Neural cell (in vitro differentiated cells): ENCODE data around the gene ERP44. TPM values are rescaled to one million over a fixed set of nuclear protein-coding genes. Genes with fewer than 3 reads are reported as not detected.

Experiments used
- H2AFZ ChIP-seq: fragments of 200-600, 300-800 bp; sonication (generic), shearing (Covaris generic); 2 replicates; pipeline ENCODE4 v1.6.0; 2014; ENCODE audit warnings: low read depth, mild to moderate bottlenecking, antibody characterized with exemption, low read length, moderate library complexity
- H3F3A ChIP-seq: fragments of 200-600 bp; shearing (Covaris generic); 2 replicates; pipeline ENCODE4 v1.6.1; 2016; ENCODE audit warnings: mild to moderate bottlenecking, moderate library complexity, mixed read lengths, antibody characterized with exemption, low read length; ENCODE audit not compliant: insufficient read depth, poor library complexity, severe bottlenecking
- H3K27ac ChIP-seq: fragments of 200-600, 300-800 bp; sonication (generic), shearing (Covaris generic); 2 replicates; pipeline ENCODE4 v1.5.1; 2014; ENCODE audit warnings: mild to moderate bottlenecking, low read length, moderate library complexity
- H3K27me3 ChIP-seq: fragments of 300-800, 200-600 bp; sonication (generic), shearing (Covaris generic); 2 replicates; pipeline ENCODE4 v1.6.0; 2014; ENCODE audit warnings: mild to moderate bottlenecking, low read depth, low read length, moderate library complexity; ENCODE audit not compliant: insufficient read depth
- H3K36me3 ChIP-seq: fragments of 300-800, 200-600 bp; sonication (generic), shearing (Covaris generic); 2 replicates; pipeline ENCODE4 v1.5.1; 2014; ENCODE audit warnings: mild to moderate bottlenecking, antibody characterized with exemption, low read length, moderate library complexity; ENCODE audit not compliant: insufficient read depth
- H3K4me2 ChIP-seq: fragments of 300-800, 200-600 bp; sonication (generic), shearing (Covaris generic); 2 replicates; pipeline ENCODE4 v1.6.0; 2014; ENCODE audit warnings: mild to moderate bottlenecking, low read length
- H3K4me3 ChIP-seq: fragments of 300-800, 200-600 bp; sonication (generic), shearing (Covaris generic); 2 replicates; pipeline ENCODE4 v1.5.1; 2014; ENCODE audit warnings: mild to moderate bottlenecking, low read length, moderate library complexity
- H3K79me2 ChIP-seq: fragments of 200-600 bp; shearing (Covaris generic); replicated peaks from 2 replicates; pipeline ENCODE4 v1.6.0; 2014; ENCODE audit warnings: mild to moderate bottlenecking, low read length, moderate library complexity; ENCODE audit not compliant: insufficient read depth
- H3K9ac ChIP-seq: fragments of 300-800, 200-600 bp; sonication (generic), shearing (Covaris generic); 2 replicates; pipeline ENCODE4 v1.6.1; 2016; ENCODE audit warnings: mild to moderate bottlenecking, low read length, mixed read lengths
- H3K9me2 ChIP-seq: fragments of 200-600 bp; shearing (Covaris generic); 2 replicates; pipeline ENCODE4 v1.6.1; 2016; ENCODE audit warnings: mild to moderate bottlenecking, low read length, mixed read lengths; ENCODE audit not compliant: insufficient read depth
- H3K9me3 ChIP-seq: fragments of 200-600, 300-800 bp; sonication (generic), shearing (Covaris generic); 2 replicates; pipeline ENCODE4 v1.6.1; 2016; ENCODE audit warnings: mild to moderate bottlenecking, mixed run types, low read length, moderate library complexity, mixed read lengths
- H4K20me1 ChIP-seq: fragments of 200-600 bp; shearing (Covaris generic); 2 replicates; pipeline ENCODE4 v1.6.1; 2016; ENCODE audit warnings: mild to moderate bottlenecking, mixed run types; ENCODE audit not compliant: insufficient read depth
- EP300 ChIP-seq: fragments of 450-650 bp; conservative IDR thresholded peaks from 2 replicates; pipeline ENCODE4 v1.6.1; 2014; ENCODE audit warnings: antibody characterized with exemption, mild to moderate bottlenecking, moderate library complexity; ENCODE audit not compliant: poor library complexity, severe bottlenecking
- EZH2 ChIP-seq: fragments of 200-600, 300-800 bp; shearing (Covaris generic), sonication (generic); IDR thresholded peaks from 2 replicates; pipeline ENCODE4 v1.6.1; 2014; ENCODE audit warnings: antibody characterized with exemption, low read length, borderline replicate concordance, mild to moderate bottlenecking; ENCODE audit not compliant: insufficient read depth, poor library complexity, severe bottlenecking
- MXI1 ChIP-seq: fragments of 450-650 bp; conservative IDR thresholded peaks from 2 replicates; pipeline ENCODE4 v1.6.1; 2014; ENCODE audit warnings: antibody characterized with exemption, mild to moderate bottlenecking; ENCODE audit not compliant: poor library complexity, severe bottlenecking
- POLR2AphosphoS5 ChIP-seq: IDR thresholded peaks from 2 replicates; pipeline ENCODE4 v1.6.1; 2012
- RAD21 ChIP-seq: fragments of 450-650 bp; conservative IDR thresholded peaks from 2 replicates; pipeline ENCODE4 v1.6.1; 2014; ENCODE audit warnings: antibody characterized with exemption, mild to moderate bottlenecking, moderate library complexity
- SMC3 ChIP-seq: fragments of 450-650 bp; conservative IDR thresholded peaks from 2 replicates; pipeline ENCODE4 v1.6.1; 2014; ENCODE audit warnings: antibody characterized with exemption, mild to moderate bottlenecking, moderate library complexity; ENCODE audit not compliant: poor library complexity
- TAF1 ChIP-seq: IDR thresholded peaks from 2 replicates; pipeline ENCODE4 v1.6.1; 2012; ENCODE audit warnings: low read depth
- polyA plus RNA-seq: library from polyadenylated mRNA; depleted of rRNA; stranded (reverse); fragments of >200 nt; gene quantifications from 2 replicates; pipeline ENCODE4 v1.2.3, GENCODE V29; 2014
- TF ChIP-seq, protein P1 (sequence below): IDR thresholded peaks from 2 replicates; pipeline ENCODE4 v1.6.1; 2012; ENCODE audit warnings: borderline replicate concordance
- TF ChIP-seq, protein P2 (sequence below): fragments of 450-650 bp; IDR thresholded peaks from 2 replicates; pipeline ENCODE4 v1.5.1; 2014; ENCODE audit warnings: antibody characterized with exemption, mild to moderate bottlenecking, moderate library complexity; ENCODE audit not compliant: poor library complexity, severe bottlenecking

Gene ERP44
- polyA plus RNA-seq, 1 donor from 2014 or later: 30.6 TPM

DNA sequence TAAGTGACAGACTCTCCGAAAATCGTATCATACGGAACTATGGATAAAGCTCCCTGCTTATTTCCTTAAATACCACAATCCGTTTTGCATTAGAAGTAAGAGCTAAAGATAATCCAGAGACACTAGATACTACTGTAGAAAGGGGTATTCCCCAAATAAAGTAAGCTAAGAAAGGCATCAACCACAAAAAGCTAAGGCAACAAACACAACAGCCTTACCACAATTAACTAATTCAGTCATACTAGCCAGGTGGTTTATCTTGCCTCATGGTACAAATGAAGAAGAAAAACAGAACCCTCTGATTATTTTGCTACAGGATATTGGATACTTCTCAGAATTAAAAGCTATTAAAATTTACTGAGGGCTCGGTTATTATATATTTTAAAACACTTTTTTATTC lies 14.1 kb downstream of the ERP44 start:
- Histone ChIP-seq H3K27ac (no peak overlapping the region), H3K4me2 (no peak overlapping the region), H3K9me2 (no peaks in the 10 kb centered on the region), H4K20me1 (no peaks in the 10 kb centered on the region), H3K9me3 (no peaks in the 10 kb centered on the region), H3K79me2 (peaks cover 49% of the 10 kb centered on the region), H3K36me3 (no peaks in the 10 kb centered on the region), H3F3A (no peaks in the 10 kb centered on the region), H3K27me3 (no peaks in the 10 kb centered on the region), H2AFZ (no peak overlapping the region), H3K4me3 (no peak overlapping the region), H3K9ac (no peak overlapping the region)
- no peak for TF ChIP-seq TAF1
- TF ChIP-seq, protein P1, sequence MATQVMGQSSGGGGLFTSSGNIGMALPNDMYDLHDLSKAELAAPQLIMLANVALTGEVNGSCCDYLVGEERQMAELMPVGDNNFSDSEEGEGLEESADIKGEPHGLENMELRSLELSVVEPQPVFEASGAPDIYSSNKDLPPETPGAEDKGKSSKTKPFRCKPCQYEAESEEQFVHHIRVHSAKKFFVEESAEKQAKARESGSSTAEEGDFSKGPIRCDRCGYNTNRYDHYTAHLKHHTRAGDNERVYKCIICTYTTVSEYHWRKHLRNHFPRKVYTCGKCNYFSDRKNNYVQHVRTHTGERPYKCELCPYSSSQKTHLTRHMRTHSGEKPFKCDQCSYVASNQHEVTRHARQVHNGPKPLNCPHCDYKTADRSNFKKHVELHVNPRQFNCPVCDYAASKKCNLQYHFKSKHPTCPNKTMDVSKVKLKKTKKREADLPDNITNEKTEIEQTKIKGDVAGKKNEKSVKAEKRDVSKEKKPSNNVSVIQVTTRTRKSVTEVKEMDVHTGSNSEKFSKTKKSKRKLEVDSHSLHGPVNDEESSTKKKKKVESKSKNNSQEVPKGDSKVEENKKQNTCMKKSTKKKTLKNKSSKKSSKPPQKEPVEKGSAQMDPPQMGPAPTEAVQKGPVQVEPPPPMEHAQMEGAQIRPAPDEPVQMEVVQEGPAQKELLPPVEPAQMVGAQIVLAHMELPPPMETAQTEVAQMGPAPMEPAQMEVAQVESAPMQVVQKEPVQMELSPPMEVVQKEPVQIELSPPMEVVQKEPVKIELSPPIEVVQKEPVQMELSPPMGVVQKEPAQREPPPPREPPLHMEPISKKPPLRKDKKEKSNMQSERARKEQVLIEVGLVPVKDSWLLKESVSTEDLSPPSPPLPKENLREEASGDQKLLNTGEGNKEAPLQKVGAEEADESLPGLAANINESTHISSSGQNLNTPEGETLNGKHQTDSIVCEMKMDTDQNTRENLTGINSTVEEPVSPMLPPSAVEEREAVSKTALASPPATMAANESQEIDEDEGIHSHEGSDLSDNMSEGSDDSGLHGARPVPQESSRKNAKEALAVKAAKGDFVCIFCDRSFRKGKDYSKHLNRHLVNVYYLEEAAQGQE: no peak
- TF ChIP-seq, protein P2, sequence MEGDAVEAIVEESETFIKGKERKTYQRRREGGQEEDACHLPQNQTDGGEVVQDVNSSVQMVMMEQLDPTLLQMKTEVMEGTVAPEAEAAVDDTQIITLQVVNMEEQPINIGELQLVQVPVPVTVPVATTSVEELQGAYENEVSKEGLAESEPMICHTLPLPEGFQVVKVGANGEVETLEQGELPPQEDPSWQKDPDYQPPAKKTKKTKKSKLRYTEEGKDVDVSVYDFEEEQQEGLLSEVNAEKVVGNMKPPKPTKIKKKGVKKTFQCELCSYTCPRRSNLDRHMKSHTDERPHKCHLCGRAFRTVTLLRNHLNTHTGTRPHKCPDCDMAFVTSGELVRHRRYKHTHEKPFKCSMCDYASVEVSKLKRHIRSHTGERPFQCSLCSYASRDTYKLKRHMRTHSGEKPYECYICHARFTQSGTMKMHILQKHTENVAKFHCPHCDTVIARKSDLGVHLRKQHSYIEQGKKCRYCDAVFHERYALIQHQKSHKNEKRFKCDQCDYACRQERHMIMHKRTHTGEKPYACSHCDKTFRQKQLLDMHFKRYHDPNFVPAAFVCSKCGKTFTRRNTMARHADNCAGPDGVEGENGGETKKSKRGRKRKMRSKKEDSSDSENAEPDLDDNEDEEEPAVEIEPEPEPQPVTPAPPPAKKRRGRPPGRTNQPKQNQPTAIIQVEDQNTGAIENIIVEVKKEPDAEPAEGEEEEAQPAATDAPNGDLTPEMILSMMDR: no peak
- TF ChIP-seq POLR2AphosphoS5: no peak
- no peak for TF ChIP-seq EP300
- TF ChIP-seq RAD21: no peak
- TF ChIP-seq MXI1: no peak
- TF ChIP-seq EZH2: no peak
- no peak for TF ChIP-seq SMC3

DNA sequence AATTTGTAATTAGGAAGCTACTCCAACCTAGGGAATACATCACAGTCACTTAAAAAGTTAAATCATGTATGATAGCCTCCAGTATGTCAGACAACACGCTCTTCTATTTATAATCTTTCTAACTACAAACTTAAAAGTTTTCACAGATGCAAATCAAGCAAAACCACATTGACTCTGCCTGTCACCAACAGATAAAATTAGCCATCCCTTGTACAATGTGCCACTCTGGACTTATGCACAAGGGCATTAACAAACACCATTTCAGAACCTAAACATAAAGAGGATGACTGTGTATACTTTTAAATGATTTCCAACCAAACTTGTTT lies 14.7 kb downstream of the ERP44 start:
- Histone ChIP-seq H4K20me1 (no peaks in the 10 kb centered on the region), H3K4me2 (no peak overlapping the region), H3K4me3 (no peak overlapping the region), H2AFZ (no peak overlapping the region), H3K79me2 (peaks cover 49% of the 10 kb centered on the region), H3K27ac (no peak overlapping the region), H3K9me2 (no peaks in the 10 kb centered on the region), H3F3A (no peaks in the 10 kb centered on the region), H3K9me3 (no peaks in the 10 kb centered on the region), H3K9ac (no peak overlapping the region), H3K36me3 (no peaks in the 10 kb centered on the region), H3K27me3 (no peaks in the 10 kb centered on the region)
- no peak for TF ChIP-seq EP300
- no peak for TF ChIP-seq MXI1
- no peak for TF ChIP-seq TAF1
- TF ChIP-seq, protein P1: no peak
- no peak for TF ChIP-seq SMC3
- no peak for TF ChIP-seq RAD21
